Urinary bladder (tissue), 4 donors: ENCODE data around the gene ZFPM1. TPM values are rescaled to one million over a fixed set of nuclear protein-coding genes. Genes with fewer than 3 reads are reported as not detected.
A peak's percentile ranks its signal among the peaks of the same experiment; 100 is the strongest.

Experiments
- DNase-seq: peaks from one replicate; pipeline ENCODE4 v3.0.0-alpha.2; 2015; ENCODE audit errors: extremely low spot score
- H3K27ac ChIP-seq: one replicate; pipeline ENCODE4 v1.5.1; 2013; ENCODE audit warnings: low read depth, mild to moderate bottlenecking, moderate library complexity
- H3K36me3 ChIP-seq: one replicate; pipeline ENCODE4 v1.6.1; 2013; ENCODE audit warnings: mild to moderate bottlenecking, moderate library complexity; ENCODE audit not compliant: insufficient read depth
- H3K4me1 ChIP-seq: one replicate; pipeline ENCODE4 v1.6.1; 2013; ENCODE audit warnings: mild to moderate bottlenecking, moderate library complexity; ENCODE audit not compliant: insufficient read depth
- H3K4me3 ChIP-seq: one replicate; pipeline ENCODE4 v1.5.1; 2013; ENCODE audit warnings: low read depth, low read length
- WGBS: extraction: QIAGEN DNeasy Blood & Tissue Kit; methylation state at CpG from one replicate; pipeline ENCODE4 v1.1.7; 2013; 5-methylcytosine and 5-hydroxymethylcytosine counted together
- polyA plus RNA-seq: library from polyadenylated mRNA; stranded (reverse); fragments of 200-250 nt; gene quantifications from one replicate; pipeline ENCODE4 v1.2.3, GENCODE V29; 2013
- total RNA-seq: library from RNA; depleted of rRNA; stranded (reverse); fragments of >200 nt; gene quantifications from one replicate; pipeline ENCODE4 v1.2.3, GENCODE V29; 2014
- donor health status: healthy with polysubstance abuse.
- donor health status: healthy.

ZFPM1 gene
- total and polyA plus RNA-seq, 2 donors, result 2.1 to 2.7 TPM

DNA sequence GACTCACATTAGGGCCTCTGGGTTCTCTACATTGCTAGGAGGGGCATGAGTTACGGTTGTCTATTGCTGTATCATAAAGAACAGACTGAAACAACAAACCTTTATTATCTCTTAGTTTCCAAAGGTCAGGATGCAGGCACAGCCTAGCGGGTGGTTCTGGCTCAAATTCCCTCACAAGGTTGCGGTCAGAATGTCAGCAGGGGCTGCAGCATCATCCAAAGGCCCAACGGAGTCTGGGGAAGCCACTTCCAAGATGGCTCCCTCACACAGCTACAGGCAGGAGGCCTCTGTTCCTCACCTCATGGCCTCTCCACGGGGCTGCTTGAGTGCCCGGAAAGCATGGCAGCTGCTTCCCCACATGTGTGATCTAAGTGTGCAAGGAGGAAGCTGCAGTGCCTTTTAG, 29.6 kb upstream of the ZFPM1 start:
- DNase-seq, result no peak
- Histone ChIP-seq H3K4me3 (no peak overlapping the region), H3K27ac (no peak overlapping the region), H3K36me3 (no peaks in the 10 kb centered on the region), H3K4me1 (no peaks in the 10 kb centered on the region)
- 87% methylated on average over 6 of the region's 6 CpGs for WGBS

DNA sequence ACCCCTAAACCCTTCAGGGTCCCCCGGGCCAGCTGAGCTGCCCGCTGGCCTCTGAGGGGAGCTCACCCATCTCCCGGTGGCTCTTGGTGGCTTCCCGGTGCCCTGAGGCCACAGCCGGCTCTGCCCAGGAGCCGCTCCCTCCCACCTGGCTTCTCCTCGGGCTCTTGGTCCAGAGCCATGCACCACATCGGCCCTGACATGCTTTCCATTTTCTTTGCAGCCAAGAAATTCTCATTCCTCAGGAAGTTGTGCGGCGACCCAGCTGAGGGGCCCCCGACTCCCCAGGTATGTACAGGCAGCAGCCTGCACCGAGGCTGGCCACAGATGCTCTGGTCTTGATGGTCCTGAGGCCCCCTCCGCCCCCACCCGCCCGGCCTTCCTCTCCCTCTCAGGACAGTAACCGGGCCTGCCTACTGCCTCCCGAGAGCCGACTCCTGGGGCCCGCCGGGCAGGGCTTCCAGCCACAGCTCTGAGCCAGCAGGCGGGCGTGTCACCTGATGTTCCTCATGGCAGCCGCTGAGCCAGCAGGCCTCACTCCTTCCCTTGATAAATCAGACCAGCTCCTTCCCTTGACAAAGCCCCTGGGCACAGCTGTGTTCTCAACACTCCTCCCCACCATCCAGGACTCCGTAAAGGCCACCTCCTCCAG, 28.4 kb upstream of the ZFPM1 start:
- H3K4me3 ChIP-seq, result no peak overlapping the region
- no peak for DNase-seq
- H3K4me1 ChIP-seq, result no peaks in the 10 kb centered on the region
- WGBS, result 49% methylated on average over 24 of the region's 24 CpGs
- H3K27ac ChIP-seq, result no peak overlapping the region
- H3K36me3 ChIP-seq, result no peaks in the 10 kb centered on the region

DNA sequence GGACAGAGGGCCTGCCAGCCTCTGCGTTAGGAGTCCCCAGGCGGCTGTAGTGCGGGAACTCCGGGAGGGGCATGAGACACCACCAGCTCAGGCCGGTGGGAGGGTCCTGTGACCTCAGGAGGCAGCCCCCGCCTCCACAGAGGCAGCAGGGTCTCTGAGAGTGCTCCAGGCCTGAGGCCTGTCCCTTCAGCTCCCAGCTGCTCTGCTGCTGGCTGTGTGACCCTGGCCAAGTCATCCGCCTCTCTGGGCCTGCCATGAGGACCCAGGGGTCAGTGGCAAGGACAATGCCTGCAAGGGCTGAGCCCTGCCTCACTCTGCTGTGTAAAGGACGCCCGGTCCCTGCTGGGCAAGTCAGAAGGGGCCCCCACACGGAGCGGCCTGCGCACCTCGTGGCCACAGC, 27.1 kb upstream of the ZFPM1 start:
- H3K27ac ChIP-seq, result no peak overlapping the region
- no peaks in the 10 kb centered on the region for H3K4me1 ChIP-seq
- H3K36me3 ChIP-seq, result no peaks in the 10 kb centered on the region
- no peak for DNase-seq
- no peak overlapping the region for H3K4me3 ChIP-seq
- WGBS, result 95% methylated on average over 13 of the region's 13 CpGs

DNA sequence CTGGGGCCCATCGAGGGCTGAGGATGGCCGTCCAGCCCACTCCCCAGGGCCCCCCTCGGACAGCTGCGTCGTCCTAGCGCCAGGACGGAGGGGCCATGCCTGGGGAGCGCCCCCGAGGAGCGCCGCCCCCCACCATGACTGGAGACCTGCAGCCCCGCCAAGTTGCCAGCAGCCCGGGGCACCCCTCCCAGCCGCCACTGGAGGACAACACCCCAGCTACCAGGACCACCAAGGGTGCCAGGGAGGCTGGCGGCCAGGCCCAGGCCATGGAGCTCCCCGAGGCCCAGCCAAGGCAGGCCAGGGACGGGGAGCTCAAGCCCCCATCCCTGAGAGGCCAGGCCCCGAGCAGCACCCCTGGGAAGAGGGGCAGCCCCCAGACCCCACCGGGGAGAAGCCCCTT, 25.7 kb upstream of the ZFPM1 start:
- Histone ChIP-seq H3K4me3 (no peak overlapping the region), H3K36me3 (no peaks in the 10 kb centered on the region), H3K4me1 (no peaks in the 10 kb centered on the region), H3K27ac (no peak overlapping the region)
- no peak for DNase-seq
- WGBS, result 89% methylated on average over 19 of the region's 19 CpGs

DNA sequence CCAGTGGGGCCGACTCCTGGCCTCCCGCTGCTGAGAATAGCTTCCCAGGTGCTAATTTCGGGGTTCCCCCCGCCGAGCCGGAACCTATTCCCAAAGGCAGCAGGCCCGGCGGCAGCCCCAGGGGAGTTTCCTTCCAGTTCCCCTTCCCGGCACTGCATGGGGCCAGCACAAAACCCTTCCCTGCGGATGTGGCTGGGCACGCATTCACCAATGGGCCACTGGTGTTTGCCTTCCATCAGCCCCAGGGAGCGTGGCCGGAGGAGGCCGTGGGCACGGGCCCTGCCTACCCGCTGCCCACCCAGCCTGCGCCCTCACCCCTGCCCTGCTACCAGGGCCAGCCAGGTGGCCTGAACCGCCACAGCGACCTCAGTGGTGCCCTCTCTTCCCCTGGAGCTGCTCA, 24.9 kb upstream of the ZFPM1 start:
- Histone ChIP-seq H3K4me3 (no peak overlapping the region), H3K36me3 (no peaks in the 10 kb centered on the region), H3K4me1 (no peaks in the 10 kb centered on the region), H3K27ac (no peak overlapping the region)
- 92% methylated on average over 19 of the region's 19 CpGs for WGBS
- DNase-seq, result no peak

DNA sequence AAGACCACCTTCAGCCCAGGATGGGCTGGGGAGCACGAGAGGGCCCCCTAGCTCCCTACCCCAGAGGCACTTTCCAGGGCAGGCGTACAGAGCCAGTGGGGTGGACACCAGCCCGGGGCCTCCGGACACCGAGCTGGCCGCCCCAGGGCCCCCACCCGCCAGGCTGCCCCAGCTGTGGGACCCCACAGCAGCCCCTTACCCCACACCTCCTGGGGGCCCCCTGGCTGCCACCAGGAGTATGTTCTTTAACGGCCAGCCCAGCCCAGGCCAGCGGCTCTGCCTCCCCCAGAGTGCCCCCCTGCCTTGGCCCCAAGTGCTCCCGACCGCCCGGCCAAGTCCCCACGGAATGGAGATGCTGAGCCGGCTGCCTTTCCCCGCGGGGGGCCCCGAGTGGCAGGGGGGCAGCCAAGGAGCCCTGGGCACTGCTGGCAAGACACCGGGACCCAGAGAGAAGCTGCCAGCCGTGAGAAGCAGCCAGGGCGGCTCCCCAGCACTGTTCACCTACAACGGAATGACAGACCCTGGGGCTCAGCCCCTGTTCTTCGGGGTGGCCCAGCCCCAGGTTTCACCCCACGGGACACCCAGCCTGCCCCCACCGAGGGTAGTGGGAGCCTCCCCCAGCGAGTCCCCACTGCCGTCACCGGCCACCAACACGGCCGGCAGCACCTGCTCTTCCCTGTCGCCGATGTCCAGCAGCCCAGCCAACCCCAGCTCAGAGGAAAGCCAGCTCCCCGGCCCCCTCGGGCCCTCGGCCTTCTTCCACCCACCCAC, 24.3 kb upstream of the ZFPM1 start:
- H3K4me1 ChIP-seq, result no peaks in the 10 kb centered on the region
- no peak for DNase-seq
- H3K36me3 ChIP-seq, result no peaks in the 10 kb centered on the region
- WGBS, result 83% methylated on average over 34 of the region's 34 CpGs
- H3K27ac ChIP-seq, result no peak overlapping the region
- H3K4me3 ChIP-seq, result no peak overlapping the region

DNA sequence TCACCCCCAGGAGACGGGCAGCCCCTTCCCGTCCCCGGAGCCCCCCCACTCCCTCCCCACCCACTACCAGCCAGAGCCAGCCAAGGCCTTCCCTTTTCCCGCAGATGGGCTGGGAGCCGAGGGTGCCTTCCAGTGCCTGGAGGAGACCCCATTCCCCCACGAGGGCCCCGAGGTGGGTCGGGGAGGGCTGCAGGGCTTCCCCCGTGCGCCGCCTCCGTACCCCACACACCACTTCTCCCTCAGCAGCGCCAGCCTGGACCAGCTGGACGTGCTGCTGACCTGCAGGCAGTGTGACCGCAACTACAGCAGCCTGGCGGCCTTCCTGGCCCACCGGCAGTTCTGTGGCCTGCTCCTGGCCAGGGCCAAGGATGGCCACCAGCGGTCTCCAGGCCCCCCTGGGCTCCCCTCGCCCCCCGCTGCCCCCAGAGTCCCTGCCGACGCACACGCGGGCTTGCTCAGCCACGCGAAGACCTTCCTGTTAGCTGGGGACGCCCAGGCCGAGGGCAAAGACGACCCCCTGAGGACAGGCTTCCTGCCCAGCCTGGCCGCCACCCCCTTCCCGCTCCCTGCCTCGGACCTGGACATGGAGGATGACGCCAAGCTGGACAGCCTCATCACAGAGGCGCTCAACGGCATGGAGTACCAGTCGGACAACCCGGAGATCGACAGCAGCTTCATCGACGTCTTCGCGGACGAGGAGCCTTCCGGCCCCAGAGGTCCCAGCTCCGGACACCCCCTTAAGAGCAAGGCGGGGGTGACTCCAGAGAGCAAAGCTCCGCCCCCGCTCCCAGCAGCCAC, 23.5 kb upstream of the ZFPM1 start:
- 84% methylated on average over 48 of the region's 48 CpGs for WGBS

DNA sequence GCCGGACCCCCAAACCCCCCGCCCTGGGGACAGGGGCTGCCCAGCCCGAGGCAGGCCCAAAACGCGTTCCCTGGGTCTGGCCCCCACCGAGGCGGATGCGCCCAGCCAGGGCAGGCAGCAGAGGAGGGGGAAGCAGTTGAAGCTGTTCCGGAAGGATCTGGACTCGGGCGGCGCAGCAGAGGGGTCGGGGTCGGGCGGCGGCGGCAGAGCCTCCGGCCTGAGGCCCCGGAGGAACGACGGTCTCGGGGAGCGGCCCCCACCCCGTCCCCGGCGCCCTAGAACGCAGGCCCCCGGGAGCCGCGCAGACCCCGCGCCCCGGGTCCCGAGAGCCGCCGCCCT, 22.9 kb upstream of the ZFPM1 start:
- no peak overlapping the region for H3K27ac ChIP-seq
- H3K4me3 ChIP-seq, result peak overlapping the region; percentile 44
- no peaks in the 10 kb centered on the region for H3K4me1 ChIP-seq
- whole genome bisulfite sequencing, result 14% methylated on average over 36 of the region's 36 CpGs
- no peak for DNase-seq
- no peaks in the 10 kb centered on the region for H3K36me3 ChIP-seq

More for the DNA sequence above, 23.5 kb upstream of the ZFPM1 start:
- Histone ChIP-seq H3K4me1 (no peaks in the 10 kb centered on the region), H3K4me3 (peak overlapping the region; percentile 44), H3K27ac (no peak overlapping the region), H3K36me3 (no peaks in the 10 kb centered on the region)
- DNase-seq, result no peak

DNA sequence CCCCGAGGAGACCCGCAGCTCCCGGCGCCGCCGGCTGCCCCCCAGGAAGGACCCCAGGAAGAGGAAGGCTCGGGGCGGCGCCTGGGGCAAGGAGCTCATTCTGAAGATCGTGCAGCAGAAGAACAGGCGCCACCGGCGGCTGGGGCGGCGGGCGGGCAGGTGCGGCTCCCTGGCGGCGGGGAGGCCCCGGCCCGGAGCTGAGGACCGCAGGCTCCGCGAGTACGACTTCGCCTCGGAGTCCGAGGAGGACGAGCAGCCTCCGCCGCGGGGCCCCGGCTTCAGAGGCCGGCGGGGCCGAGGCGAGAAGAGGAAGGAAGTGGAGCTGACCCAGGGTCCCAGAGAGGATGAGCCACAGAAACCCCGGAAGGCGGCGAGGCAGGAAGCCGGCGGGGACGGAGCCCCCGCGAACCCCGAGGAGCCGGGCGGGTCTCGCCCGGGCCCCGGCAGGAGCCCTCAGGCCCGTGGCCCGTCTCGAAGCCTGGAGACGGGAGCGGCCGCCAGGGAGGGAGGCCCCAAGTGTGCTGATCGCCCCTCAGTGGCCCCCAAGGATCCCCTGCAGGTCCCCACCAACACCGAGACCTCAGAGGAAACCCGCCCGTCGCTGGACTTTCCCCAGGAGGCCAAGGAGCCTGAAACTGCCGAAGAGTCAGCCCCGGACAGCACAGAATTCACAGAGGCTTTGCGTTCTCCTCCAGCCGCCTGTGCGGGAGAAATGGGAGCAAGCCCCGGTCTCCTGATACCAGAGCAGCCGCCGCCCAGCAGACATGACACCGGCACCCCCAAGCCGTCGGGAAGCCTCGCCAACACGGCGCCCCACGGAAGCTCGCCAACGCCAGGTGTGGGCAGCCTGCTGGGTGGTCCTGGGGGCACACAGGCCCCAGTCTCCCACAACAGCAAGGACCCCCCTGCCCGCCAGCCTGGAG, 22.3 kb upstream of the ZFPM1 start:
- WGBS, result 27% methylated on average over 80 of the region's 80 CpGs
- no peak overlapping the region for H3K27ac ChIP-seq

DNA sequence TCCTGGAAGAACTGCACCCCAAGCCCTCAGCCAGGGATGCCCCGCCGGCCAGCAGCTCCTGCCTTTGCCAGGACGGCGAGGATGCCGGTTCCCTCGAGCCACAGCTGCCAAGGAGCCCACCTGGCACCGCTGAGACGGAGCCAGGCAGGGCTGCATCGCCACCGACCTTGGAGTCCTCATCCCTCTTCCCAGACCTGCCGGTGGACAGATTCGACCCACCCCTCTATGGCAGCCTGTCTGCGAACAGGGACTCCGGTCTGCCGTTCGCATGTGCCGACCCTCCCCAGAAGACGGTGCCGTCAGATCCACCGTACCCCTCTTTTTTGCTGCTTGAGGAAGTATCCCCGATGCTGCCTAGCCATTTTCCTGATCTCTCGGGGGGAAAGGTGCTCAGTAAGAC, 21.4 kb upstream of the ZFPM1 start:
- H3K4me1 ChIP-seq, result no peaks in the 10 kb centered on the region
- no peak for DNase-seq
- 91% methylated on average over 22 of the region's 22 CpGs for whole genome bisulfite sequencing
- H3K4me3 ChIP-seq, result no peak overlapping the region
- no peaks in the 10 kb centered on the region for H3K36me3 ChIP-seq
- no peak overlapping the region for H3K27ac ChIP-seq

More for the DNA sequence above, 22.3 kb upstream of the ZFPM1 start:
- Histone ChIP-seq H3K36me3 (no peaks in the 10 kb centered on the region), H3K4me3 (peak overlapping the region; percentile 44), H3K4me1 (no peaks in the 10 kb centered on the region)
- DNase-seq, result no peak

DNA sequence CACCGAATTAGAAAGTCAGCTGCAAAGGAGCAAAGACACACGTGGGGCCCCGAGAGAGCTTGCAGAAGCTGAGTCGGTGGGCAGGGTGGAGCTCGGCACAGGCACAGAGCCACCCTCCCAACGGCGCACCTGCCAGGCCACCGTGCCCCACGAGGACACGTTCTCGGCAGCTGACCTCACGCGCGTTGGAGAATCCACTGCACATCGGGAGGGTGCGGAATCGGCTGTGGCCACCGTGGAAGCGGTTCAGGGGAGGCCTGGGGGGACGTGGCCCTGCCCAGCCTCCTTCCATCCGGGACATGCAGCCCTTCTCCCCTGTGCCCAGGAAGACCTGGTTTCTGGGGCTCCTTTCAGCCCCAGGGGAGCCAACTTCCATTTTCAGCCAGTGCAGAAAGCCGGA, 20.9 kb upstream of the ZFPM1 start:
- 95% methylated on average over 22 of the region's 22 CpGs for WGBS
- no peak for DNase-seq
- Histone ChIP-seq H3K4me3 (no peak overlapping the region), H3K4me1 (no peaks in the 10 kb centered on the region), H3K27ac (no peak overlapping the region), H3K36me3 (no peaks in the 10 kb centered on the region)

DNA sequence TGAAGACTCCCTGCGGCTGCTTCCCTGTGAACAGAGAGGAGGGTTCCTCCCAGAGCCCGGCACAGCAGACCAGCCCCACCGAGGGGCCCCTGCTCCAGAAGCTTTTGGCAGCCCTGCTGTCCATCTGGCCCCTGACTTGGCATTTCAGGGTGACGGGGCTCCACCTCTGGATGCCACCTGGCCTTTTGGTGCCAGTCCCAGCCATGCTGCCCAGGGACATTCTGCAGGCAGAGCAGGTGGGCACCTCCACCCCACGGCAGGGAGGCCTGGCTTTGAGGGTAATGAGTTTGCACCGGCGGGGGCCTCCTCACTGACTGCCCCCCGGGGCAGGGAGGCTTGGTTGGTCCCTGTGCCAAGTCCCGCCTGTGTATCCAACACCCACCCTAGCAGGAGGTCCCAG, 20.3 kb upstream of the ZFPM1 start:
- no peaks in the 10 kb centered on the region for H3K4me1 ChIP-seq
- H3K4me3 ChIP-seq, result no peak overlapping the region
- no peaks in the 10 kb centered on the region for H3K36me3 ChIP-seq
- H3K27ac ChIP-seq, result no peak overlapping the region
- 87% methylated on average over 9 of the region's 9 CpGs for WGBS
- no peak for DNase-seq

DNA sequence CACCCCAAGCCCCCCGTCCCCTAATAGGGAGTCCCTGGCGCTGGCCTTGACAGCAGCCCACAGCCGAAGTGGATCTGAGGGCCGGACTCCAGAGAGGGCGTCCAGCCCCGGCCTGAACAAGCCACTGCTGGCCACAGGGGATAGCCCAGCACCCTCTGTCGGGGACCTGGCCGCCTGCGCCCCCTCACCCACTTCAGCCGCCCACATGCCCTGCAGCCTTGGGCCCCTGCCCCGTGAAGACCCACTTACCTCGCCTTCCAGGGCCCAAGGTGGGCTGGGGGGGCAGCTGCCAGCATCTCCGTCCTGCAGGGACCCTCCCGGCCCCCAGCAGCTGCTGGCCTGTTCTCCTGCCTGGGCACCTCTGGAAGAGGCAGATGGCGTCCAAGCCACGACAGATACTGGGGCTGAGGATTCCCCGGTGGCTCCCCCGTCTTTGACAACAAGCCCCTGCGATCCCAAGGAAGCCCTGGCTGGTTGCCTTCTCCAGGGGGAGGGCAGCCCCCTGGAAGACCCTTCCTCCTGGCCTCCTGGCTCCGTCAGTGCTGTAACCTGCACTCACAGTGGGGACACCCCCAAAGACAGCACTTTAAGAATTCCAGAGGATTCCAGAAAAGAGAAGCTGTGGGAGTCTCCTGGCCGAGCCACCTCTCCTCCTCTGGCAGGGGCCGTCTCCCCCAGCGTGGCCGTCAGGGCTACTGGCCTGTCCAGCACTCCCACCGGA, 19.3 kb upstream of the ZFPM1 start:
- H3K27ac ChIP-seq, result no peak overlapping the region
- no peak overlapping the region for H3K4me3 ChIP-seq
- H3K4me1 ChIP-seq, result no peaks in the 10 kb centered on the region
- H3K36me3 ChIP-seq, result no peaks in the 10 kb centered on the region
- no peak for DNase-seq
- WGBS, result 89% methylated on average over 25 of the region's 25 CpGs
